Measurements from ENCODE around the gene VPS72.

VPS72 gene

DNA sequence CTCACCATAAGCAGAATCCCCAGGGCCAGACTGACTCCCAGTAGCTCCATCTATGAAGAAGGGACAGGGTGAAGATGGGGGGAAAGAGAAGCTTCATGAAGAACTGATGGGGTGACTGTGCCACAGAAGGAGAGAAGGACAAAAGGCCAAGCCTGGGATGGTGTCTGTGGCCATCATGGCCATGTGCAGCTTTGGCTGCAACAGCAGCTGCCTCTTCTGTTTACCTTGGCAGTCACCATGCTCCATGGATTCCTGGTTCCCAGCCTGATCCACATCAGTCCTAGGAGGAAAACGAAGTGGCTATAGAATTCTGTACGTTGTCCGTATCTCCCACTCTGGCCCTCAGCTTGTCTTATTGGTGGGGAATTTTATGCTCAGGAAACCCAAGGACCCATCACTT is 55.6 kb downstream of the VPS72 start:
- Histone ChIP-seq H3K9ac (ENCODE audit: low read length) (no peak overlapping the region), H4K20me1 (ENCODE audit: low read depth, low read length) (no peaks in the 10 kb centered on the region), H3K9me3 (ENCODE audit: insufficient read depth, low read length) (no peaks in the 10 kb centered on the region), H2AFZ (ENCODE audit: low read depth, low read length, severe bottlenecking) (no peak overlapping the region), H3K27me3 (ENCODE audit: low read length) (no peaks in the 10 kb centered on the region), H3K4me2 (ENCODE audit: low read depth, low read length, poor library complexity, severe bottlenecking) (no peak overlapping the region), H3F3A (ENCODE audit: insufficient read depth) (no peaks in the 10 kb centered on the region), H3K4me3 (ENCODE audit: insufficient read depth, low read length, poor library complexity, severe bottlenecking) (no peak overlapping the region), H3K79me2 (ENCODE audit: insufficient read depth, low read length) (no peaks in the 10 kb centered on the region), H3K36me3 (ENCODE audit: low read length) (no peaks in the 10 kb centered on the region), H3K9me2 (replicated peaks; ENCODE audit: insufficient read depth, low read length) (no peaks in the 10 kb centered on the region), H3K27ac (ENCODE audit: low read depth, low read length) (no peak overlapping the region)
- TF ChIP-seq, protein P1, sequence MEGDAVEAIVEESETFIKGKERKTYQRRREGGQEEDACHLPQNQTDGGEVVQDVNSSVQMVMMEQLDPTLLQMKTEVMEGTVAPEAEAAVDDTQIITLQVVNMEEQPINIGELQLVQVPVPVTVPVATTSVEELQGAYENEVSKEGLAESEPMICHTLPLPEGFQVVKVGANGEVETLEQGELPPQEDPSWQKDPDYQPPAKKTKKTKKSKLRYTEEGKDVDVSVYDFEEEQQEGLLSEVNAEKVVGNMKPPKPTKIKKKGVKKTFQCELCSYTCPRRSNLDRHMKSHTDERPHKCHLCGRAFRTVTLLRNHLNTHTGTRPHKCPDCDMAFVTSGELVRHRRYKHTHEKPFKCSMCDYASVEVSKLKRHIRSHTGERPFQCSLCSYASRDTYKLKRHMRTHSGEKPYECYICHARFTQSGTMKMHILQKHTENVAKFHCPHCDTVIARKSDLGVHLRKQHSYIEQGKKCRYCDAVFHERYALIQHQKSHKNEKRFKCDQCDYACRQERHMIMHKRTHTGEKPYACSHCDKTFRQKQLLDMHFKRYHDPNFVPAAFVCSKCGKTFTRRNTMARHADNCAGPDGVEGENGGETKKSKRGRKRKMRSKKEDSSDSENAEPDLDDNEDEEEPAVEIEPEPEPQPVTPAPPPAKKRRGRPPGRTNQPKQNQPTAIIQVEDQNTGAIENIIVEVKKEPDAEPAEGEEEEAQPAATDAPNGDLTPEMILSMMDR (IDR thresholded peaks at IDR 0.05; ENCODE audit: insufficient read depth, low read length, poor library complexity, severe bottlenecking): no peak
- no peak for TF ChIP-seq EZH2phosphoT487 (conservative IDR thresholded peaks at IDR 0.05; ENCODE audit: low read length)

DNA sequence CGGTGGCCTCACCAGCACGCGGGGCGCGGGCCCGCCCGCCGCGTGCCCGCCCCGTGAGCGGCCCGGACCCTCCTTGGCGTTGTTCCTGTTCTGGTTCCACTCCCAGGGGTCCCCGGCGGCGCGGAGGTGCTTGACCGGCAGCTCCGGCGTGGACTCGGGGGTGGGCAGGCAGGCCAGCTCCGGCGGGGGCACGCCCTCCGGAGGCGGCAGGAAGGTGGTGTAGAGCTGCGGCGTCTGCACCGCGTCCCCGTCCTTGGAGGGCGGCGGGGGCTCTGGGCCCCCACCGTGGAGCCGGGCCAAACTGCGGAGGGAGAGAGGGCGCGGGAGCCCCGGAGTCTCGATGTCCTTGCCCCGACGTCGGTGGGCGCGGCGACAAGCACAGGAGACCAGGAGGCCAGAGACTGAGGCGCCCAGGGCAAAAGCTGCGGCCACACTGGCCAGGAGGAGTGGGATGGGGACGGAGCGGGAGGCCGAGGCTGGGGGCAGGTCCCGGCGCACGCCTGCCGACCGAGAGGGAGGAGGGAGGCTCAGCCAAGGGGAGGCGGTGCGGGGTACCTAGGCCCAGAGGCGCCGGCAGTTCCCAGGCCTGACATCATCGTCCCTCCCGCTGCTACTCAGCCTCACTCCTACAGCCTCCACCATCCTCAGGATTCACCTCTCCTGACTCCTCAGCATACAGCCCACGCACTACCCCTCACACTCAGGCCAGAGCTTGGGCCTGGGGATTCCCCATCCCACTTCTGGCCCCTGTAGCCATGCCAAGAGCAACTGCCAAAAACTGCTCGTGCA is 56.8 kb downstream of the VPS72 start:
- no peak overlapping the region for H3K4me2 ChIP-seq (ENCODE audit: low read depth, low read length, poor library complexity, severe bottlenecking)
- no peaks in the 10 kb centered on the region for H3F3A ChIP-seq (ENCODE audit: insufficient read depth)
- H3K9ac ChIP-seq (ENCODE audit: low read length): no peak overlapping the region
- no peak overlapping the region for H3K27ac ChIP-seq (ENCODE audit: low read depth, low read length)
- TF ChIP-seq, protein P1 (IDR thresholded peaks at IDR 0.05; ENCODE audit: insufficient read depth, low read length, poor library complexity, severe bottlenecking): no peak
- no peak for TF ChIP-seq EZH2phosphoT487 (conservative IDR thresholded peaks at IDR 0.05; ENCODE audit: low read length)
- no peak overlapping the region for H3K4me3 ChIP-seq (ENCODE audit: insufficient read depth, low read length, poor library complexity, severe bottlenecking)
- no peaks in the 10 kb centered on the region for H3K27me3 ChIP-seq (ENCODE audit: low read length)
- H3K36me3 ChIP-seq (ENCODE audit: low read length): no peaks in the 10 kb centered on the region
- H2AFZ ChIP-seq (ENCODE audit: low read depth, low read length, severe bottlenecking): no peak overlapping the region
- no peaks in the 10 kb centered on the region for H3K79me2 ChIP-seq (ENCODE audit: insufficient read depth, low read length)
- H3K9me2 ChIP-seq (replicated peaks; ENCODE audit: insufficient read depth, low read length): no peaks in the 10 kb centered on the region
- H4K20me1 ChIP-seq (ENCODE audit: low read depth, low read length): no peaks in the 10 kb centered on the region
- no peaks in the 10 kb centered on the region for H3K9me3 ChIP-seq (ENCODE audit: insufficient read depth, low read length)

DNA sequence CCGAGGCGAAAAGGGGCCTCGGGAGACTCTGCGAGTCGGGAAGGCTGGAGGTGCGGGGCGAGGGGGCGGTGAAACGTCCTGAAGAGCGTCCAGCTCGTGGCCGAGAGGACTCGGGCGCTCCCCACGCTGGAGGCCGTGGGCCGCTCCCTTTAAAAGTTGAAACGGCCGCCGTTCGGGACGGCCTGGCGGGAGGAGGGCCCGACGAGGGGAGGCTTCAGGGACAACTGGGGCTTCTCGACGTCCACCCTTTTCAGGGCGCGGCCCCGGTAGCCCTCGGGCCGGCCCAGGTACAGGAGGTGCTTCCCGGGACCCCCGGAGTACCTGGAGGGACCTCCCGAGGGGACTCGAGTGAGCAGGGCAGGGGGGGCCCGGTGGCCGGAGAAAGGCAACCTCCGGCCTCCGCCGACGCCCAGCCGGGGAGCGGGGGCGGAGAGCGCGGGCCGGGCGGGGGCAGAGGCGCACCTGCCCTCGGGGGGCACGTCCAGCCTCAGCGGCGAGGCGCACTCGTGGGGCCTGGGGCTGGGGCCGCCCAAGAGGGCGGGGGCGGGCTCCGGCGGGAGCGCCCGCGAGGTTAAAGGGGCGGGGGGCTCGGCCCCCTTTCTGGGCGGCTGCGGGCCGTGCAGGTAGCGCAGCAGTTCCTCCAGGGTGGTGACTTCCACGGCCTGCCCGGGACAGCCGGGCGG is 57.5 kb downstream of the VPS72 start:
- H2AFZ ChIP-seq (ENCODE audit: low read depth, low read length, severe bottlenecking): no peak overlapping the region
- TF ChIP-seq, protein P1 (IDR thresholded peaks at IDR 0.05; ENCODE audit: insufficient read depth, low read length, poor library complexity, severe bottlenecking): no peak
- no peak for TF ChIP-seq EZH2phosphoT487 (conservative IDR thresholded peaks at IDR 0.05; ENCODE audit: low read length)

More for the DNA sequence above, 57.5 kb downstream of the VPS72 start:
- Histone ChIP-seq H3K27me3 (ENCODE audit: low read length) (no peaks in the 10 kb centered on the region), H3K9me2 (replicated peaks; ENCODE audit: insufficient read depth, low read length) (no peaks in the 10 kb centered on the region), H3K4me3 (ENCODE audit: insufficient read depth, low read length, poor library complexity, severe bottlenecking) (no peak overlapping the region), H3K9ac (ENCODE audit: low read length) (no peak overlapping the region), H3K79me2 (ENCODE audit: insufficient read depth, low read length) (no peaks in the 10 kb centered on the region), H4K20me1 (ENCODE audit: low read depth, low read length) (no peaks in the 10 kb centered on the region), H3F3A (ENCODE audit: insufficient read depth) (no peaks in the 10 kb centered on the region), H3K36me3 (ENCODE audit: low read length) (no peaks in the 10 kb centered on the region), H3K4me2 (ENCODE audit: low read depth, low read length, poor library complexity, severe bottlenecking) (no peak overlapping the region), H3K9me3 (ENCODE audit: insufficient read depth, low read length) (no peaks in the 10 kb centered on the region), H3K27ac (ENCODE audit: low read depth, low read length) (no peak overlapping the region)

Data from SU-DHL-6 (cell line).